ENCODE data around the gene OTOS. TPM values are rescaled to one million over a fixed set of nuclear protein-coding genes. Genes with fewer than 3 reads are reported as not detected.

The OTOS gene
- total RNA-seq, 1 donor, result not detected

DNA sequence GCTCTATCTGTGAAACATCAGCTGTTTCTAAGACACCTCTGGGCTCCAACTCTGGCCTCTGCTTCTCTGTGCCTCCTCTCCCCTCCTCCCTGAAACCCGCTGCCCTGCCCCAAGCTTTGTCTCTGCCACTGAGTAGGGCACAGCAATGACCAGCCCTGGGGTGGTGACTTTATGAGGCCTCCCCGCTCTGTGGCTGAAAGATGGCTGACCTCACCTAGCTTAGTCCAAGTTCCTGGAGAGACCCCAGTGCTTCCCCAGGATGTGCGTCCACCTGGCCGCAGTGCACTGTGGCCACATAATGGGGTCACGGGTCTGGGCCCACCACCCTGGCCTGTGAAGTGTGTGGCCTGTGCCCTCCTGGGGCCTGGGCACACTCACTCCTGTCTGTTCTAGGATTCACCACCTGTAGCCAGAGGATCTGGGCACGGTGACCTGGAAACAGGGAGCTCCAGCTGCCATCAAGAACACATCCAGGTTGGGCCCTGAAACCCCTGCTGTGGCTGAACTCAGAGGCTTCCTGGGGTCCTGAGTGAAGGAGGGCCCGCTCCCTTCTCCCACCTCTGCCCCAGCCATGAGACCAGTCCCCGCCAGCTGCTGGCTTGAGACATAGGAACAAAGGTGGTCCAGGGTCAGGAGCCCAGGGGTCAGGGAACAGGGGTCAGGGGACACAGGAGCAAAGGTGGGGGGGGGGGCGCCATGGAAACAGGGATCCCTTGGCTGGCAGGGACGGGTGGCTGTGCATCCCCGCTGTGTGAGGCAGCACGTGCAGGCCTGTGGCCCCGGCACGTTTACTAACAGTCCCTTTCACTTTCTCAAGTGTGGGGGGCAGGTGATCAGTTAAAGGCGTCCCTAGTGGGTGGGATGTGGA lies 29.3 kb upstream of the OTOS start:
- H2AFZ ChIP-seq (ENCODE audit: low read length), result no peak overlapping the region

DNA sequence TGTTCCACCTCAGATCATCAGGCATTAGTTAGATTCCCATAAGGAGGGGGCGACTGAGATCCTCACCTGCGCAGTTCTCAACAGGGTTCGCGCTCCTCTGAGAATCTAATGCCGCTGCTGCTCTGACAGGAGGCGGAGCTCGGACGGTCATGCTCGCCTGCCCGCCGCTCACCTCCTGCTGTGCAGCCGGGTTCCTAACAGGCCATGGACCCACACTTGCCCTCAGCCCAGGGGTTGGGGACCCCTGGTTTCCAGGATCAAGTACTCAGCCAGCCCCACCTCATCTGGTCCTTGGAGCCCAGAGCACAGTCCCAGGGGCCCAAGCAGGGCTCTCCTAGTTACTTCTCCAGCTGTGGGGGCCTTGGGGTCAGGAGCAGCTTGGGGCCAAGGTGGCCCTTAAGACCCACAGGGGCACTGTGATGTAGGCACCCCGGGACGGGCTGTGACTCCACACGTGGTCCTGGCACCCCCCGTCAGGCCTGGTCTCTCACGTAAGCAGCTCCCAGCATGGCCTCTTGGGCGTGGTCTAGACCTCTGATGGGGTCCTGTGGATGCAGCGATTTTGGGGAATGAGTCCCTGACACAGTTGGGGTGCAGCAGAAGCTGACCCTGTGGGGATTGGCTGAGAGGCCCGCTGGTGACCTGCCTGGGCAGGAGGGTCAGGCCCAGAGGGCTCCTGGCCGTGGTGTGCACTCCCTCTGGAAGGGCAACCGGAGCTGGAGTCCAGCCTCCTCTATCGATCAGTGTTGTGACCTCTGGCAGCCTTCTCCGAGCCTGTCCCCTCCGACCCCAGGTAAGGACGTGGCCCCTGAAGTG lies 28.3 kb upstream of the OTOS start:
- no peaks in the 10 kb centered on the region for H3K36me3 ChIP-seq (ENCODE audit: insufficient read depth, low read length)
- H3K27ac ChIP-seq (ENCODE audit: low read depth, low read length), result no peak overlapping the region
- no peak overlapping the region for H3K4me3 ChIP-seq (ENCODE audit: insufficient read depth, low read length)
- DNase-seq (ENCODE audit: insufficient read length, low spot score, missing footprints), result peak; percentile 37
- TF ChIP-seq, protein P1, sequence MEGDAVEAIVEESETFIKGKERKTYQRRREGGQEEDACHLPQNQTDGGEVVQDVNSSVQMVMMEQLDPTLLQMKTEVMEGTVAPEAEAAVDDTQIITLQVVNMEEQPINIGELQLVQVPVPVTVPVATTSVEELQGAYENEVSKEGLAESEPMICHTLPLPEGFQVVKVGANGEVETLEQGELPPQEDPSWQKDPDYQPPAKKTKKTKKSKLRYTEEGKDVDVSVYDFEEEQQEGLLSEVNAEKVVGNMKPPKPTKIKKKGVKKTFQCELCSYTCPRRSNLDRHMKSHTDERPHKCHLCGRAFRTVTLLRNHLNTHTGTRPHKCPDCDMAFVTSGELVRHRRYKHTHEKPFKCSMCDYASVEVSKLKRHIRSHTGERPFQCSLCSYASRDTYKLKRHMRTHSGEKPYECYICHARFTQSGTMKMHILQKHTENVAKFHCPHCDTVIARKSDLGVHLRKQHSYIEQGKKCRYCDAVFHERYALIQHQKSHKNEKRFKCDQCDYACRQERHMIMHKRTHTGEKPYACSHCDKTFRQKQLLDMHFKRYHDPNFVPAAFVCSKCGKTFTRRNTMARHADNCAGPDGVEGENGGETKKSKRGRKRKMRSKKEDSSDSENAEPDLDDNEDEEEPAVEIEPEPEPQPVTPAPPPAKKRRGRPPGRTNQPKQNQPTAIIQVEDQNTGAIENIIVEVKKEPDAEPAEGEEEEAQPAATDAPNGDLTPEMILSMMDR (IDR thresholded peaks at IDR 0.05; ENCODE audit: extremely low read depth, low read depth, low read length), result no peak
- no peaks in the 10 kb centered on the region for H3K79me2 ChIP-seq (ENCODE audit: insufficient read depth, low read length)
- no peaks in the 10 kb centered on the region for H3K4me1 ChIP-seq (ENCODE audit: insufficient read depth, low read length)
- no peak overlapping the region for H2AFZ ChIP-seq (ENCODE audit: low read length)
- no peak overlapping the region for H3K4me2 ChIP-seq (ENCODE audit: insufficient read depth, low read length)
- H3K9me3 ChIP-seq (ENCODE audit: low read depth, low read length), result no peaks in the 10 kb centered on the region
- H3K27me3 ChIP-seq (ENCODE audit: insufficient read depth, low read length), result peaks cover 17% of the 10 kb centered on the region
- H4K20me1 ChIP-seq (ENCODE audit: insufficient read depth, low read length), result no peaks in the 10 kb centered on the region

More for the DNA sequence above, 29.3 kb upstream of the OTOS start:
- Histone ChIP-seq H3K4me1 (ENCODE audit: insufficient read depth, low read length) (no peaks in the 10 kb centered on the region), H3K79me2 (ENCODE audit: insufficient read depth, low read length) (no peaks in the 10 kb centered on the region), H3K4me2 (ENCODE audit: insufficient read depth, low read length) (no peak overlapping the region), H3K27ac (ENCODE audit: low read depth, low read length) (no peak overlapping the region), H4K20me1 (ENCODE audit: insufficient read depth, low read length) (no peaks in the 10 kb centered on the region), H3K36me3 (ENCODE audit: insufficient read depth, low read length) (no peaks in the 10 kb centered on the region), H3K4me3 (ENCODE audit: insufficient read depth, low read length) (no peak overlapping the region), H3K9me3 (ENCODE audit: low read depth, low read length) (no peaks in the 10 kb centered on the region), H3K27me3 (ENCODE audit: insufficient read depth, low read length) (peaks cover 20% of the 10 kb centered on the region)
- TF ChIP-seq, protein P1 (IDR thresholded peaks at IDR 0.05; ENCODE audit: extremely low read depth, low read depth, low read length), result no peak
- peak; percentile 69 for DNase-seq (ENCODE audit: insufficient read length, low spot score, missing footprints)

DNA sequence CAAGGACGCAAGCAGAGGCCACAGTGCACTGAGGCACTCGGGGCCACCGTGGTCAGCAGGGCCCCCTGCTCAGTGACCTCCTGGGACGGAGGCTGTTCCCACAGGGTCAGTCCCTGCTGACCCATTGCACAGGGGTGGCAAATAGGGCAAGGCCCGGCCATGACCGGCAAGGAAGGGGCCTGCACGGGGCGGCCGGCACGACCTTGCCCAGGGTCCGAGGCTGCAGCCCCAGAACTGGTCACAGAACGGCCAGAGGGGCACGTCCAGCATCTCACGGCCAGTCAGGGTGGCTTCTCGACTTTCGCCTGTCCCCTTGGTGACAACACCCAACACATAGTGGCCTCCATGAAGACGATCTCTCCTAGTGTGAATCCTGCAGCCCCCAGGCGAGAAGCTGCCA lies 27.6 kb upstream of the OTOS start:
- Histone ChIP-seq H3K79me2 (ENCODE audit: insufficient read depth, low read length) (no peaks in the 10 kb centered on the region), H2AFZ (ENCODE audit: low read length) (no peak overlapping the region), H3K36me3 (ENCODE audit: insufficient read depth, low read length) (no peaks in the 10 kb centered on the region), H3K9me3 (ENCODE audit: low read depth, low read length) (no peaks in the 10 kb centered on the region), H3K27me3 (ENCODE audit: insufficient read depth, low read length) (peaks cover 14% of the 10 kb centered on the region), H4K20me1 (ENCODE audit: insufficient read depth, low read length) (no peaks in the 10 kb centered on the region), H3K4me1 (ENCODE audit: insufficient read depth, low read length) (no peaks in the 10 kb centered on the region), H3K4me3 (ENCODE audit: insufficient read depth, low read length) (no peak overlapping the region), H3K4me2 (ENCODE audit: insufficient read depth, low read length) (no peak overlapping the region), H3K27ac (ENCODE audit: low read depth, low read length) (no peak overlapping the region)
- TF ChIP-seq, protein P1 (IDR thresholded peaks at IDR 0.05; ENCODE audit: extremely low read depth, low read depth, low read length), result no peak
- peak; percentile 14 for DNase-seq (ENCODE audit: insufficient read length, low spot score, missing footprints)

DNA sequence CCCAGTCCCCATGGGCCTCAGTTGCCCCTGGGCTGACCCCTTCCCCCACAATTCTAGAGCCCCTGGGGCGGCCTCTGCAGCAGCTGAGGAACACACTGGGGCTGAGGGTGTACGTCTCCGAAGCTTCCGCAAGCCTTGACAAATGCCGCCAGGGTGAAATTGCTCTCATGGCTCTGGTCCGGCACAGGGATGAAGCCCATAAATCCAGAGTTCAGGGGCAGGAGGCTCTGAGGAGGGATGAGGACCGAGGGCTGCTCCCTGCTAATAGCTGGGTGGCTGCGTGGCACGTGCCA lies 27.1 kb upstream of the OTOS start:
- TF ChIP-seq, protein P1 (IDR thresholded peaks at IDR 0.05; ENCODE audit: extremely low read depth, low read depth, low read length), result no peak
- Histone ChIP-seq H3K4me3 (ENCODE audit: insufficient read depth, low read length) (no peak overlapping the region), H3K79me2 (ENCODE audit: insufficient read depth, low read length) (no peaks in the 10 kb centered on the region), H2AFZ (ENCODE audit: low read length) (no peak overlapping the region), H3K4me1 (ENCODE audit: insufficient read depth, low read length) (no peaks in the 10 kb centered on the region), H3K27ac (ENCODE audit: low read depth, low read length) (no peak overlapping the region), H3K27me3 (ENCODE audit: insufficient read depth, low read length) (peaks cover 13% of the 10 kb centered on the region), H4K20me1 (ENCODE audit: insufficient read depth, low read length) (no peaks in the 10 kb centered on the region), H3K9me3 (ENCODE audit: low read depth, low read length) (no peaks in the 10 kb centered on the region), H3K4me2 (ENCODE audit: insufficient read depth, low read length) (no peak overlapping the region), H3K36me3 (ENCODE audit: insufficient read depth, low read length) (no peaks in the 10 kb centered on the region)
- DNase-seq (ENCODE audit: insufficient read length, low spot score, missing footprints), result no peak
